ENCODE results near the gene ACE. TPM values are rescaled to one million over a fixed set of nuclear protein-coding genes. Genes with fewer than 3 reads are reported as not detected.

The ACE gene
- total RNA-seq, 4 donors from 2014 or later = 3.0 to 10.2 (median 7.2) TPM

DNA sequence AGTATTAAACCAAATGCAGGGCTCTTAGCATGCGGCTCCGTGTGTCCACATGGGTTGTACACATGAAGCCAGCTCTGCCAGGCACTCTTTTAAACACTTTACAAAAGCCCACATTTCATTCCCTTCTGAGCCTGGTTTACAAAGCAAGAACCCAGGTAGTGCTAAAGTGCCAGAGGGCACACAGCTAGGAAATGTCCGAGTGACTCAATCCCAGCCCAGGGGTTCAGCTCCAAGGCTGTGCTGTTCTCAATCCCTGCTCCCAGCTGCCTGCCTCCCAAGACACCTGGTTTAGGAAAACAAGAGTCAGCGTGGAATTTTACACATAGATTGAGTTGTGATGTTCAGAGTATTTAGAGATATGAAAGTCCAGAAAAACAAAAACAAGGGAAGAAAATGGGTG lies 60.1 kb downstream of the ACE start:
- H3K4me3 ChIP-seq (ENCODE audit: low read depth, poor library complexity, severe bottlenecking) = no peak overlapping the region
- 69 to 77% methylated on average over 4 of the region's 4 CpGs for WGBS, 2 donors
- DNase-seq (ENCODE audit: low spot score in 2 of 2) = no peak
- intact Hi-C loops (cut with DNase I; ENCODE audit: low total_unique reads) = no loop called here
- no peak for TF ChIP-seq POLR2A (IDR thresholded peaks at IDR 0.05)
- TF ChIP-seq, protein P1, sequence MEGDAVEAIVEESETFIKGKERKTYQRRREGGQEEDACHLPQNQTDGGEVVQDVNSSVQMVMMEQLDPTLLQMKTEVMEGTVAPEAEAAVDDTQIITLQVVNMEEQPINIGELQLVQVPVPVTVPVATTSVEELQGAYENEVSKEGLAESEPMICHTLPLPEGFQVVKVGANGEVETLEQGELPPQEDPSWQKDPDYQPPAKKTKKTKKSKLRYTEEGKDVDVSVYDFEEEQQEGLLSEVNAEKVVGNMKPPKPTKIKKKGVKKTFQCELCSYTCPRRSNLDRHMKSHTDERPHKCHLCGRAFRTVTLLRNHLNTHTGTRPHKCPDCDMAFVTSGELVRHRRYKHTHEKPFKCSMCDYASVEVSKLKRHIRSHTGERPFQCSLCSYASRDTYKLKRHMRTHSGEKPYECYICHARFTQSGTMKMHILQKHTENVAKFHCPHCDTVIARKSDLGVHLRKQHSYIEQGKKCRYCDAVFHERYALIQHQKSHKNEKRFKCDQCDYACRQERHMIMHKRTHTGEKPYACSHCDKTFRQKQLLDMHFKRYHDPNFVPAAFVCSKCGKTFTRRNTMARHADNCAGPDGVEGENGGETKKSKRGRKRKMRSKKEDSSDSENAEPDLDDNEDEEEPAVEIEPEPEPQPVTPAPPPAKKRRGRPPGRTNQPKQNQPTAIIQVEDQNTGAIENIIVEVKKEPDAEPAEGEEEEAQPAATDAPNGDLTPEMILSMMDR (IDR thresholded peaks at IDR 0.05) = no peak

DNA sequence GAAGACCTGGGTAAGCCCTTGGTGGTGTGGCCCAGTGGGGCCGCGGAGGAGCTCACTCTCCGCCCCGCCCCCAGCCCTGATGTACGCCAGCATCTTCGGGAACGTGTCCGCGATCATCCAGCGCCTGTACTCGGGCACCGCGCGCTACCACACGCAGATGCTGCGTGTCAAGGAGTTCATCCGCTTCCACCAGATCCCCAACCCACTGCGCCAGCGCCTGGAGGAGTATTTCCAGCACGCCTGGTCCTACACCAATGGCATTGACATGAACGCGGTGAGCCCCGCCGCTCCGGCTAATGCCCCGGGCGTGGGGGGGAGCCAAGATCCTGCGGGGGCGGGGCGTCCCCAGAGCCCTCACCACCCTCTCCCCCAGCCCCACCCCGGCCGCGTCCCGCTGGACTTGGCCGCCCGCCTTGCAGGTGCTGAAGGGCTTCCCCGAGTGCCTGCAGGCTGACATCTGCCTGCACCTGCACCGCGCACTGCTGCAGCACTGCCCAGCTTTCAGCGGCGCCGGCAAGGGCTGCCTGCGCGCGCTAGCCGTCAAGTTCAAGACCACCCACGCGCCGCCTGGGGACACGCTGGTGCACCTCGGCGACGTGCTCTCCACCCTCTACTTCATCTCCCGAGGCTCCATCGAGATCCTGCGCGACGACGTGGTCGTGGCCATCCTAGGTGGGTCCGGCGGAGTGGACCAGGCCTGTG lies 61.3 kb downstream of the ACE start:
- TF ChIP-seq, protein P1 (IDR thresholded peaks at IDR 0.05) = no peak
- TF ChIP-seq POLR2A (IDR thresholded peaks at IDR 0.05) = no peak
- WGBS, 2 donors = 4 to 6% methylated on average over 49 to 53 of the region's 62 CpGs
- DNase-seq (ENCODE audit: low spot score in 2 of 2) = no peak
- H3K4me3 ChIP-seq (ENCODE audit: low read depth, poor library complexity, severe bottlenecking) = no peak overlapping the region
- intact Hi-C loops (cut with DNase I; ENCODE audit: low total_unique reads) = no loop called here

GRCh38 chr17:63538693-63539595 lies 62.1 kb downstream of the ACE start:
- intact Hi-C loops (cut with DNase I; ENCODE audit: low total_unique reads) = no loop called here
- TF ChIP-seq, protein P1 (IDR thresholded peaks at IDR 0.05) = no peak
- TF ChIP-seq POLR2A (IDR thresholded peaks at IDR 0.05) = no peak
- H3K4me3 ChIP-seq (ENCODE audit: low read depth, poor library complexity, severe bottlenecking) = no peak overlapping the region
- no peak for DNase-seq (ENCODE audit: low spot score in 2 of 2)
- WGBS, 2 donors = 66 to 70% methylated on average over 9 of the region's 9 CpGs

DNA sequence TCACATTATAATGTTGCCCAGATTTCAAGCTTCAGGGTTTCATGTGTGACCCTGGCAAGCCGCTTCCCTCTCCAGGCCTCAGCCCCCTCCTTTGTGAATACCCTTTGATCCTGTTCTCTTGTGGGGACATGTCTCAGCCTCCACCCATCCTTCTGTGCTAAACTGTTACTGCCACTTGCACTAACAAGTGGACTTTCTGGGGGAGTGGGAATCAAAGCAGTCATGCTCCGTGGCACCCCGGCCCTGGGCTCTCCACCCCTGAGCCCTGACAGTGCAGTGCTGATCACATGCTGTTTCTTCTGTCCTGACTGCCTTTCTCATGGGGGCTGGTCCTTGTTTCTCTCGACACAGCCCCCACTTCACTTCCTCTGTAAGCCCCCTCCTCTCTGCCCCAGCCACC lies 63.7 kb downstream of the ACE start:
- no peak for TF ChIP-seq POLR2A (IDR thresholded peaks at IDR 0.05)
- TF ChIP-seq, protein P1 (IDR thresholded peaks at IDR 0.05) = no peak
- no peak for DNase-seq (ENCODE audit: low spot score in 2 of 2)
- 63 to 64% methylated on average over 4 of the region's 4 CpGs for WGBS, 2 donors
- no peak overlapping the region for H3K4me3 ChIP-seq (ENCODE audit: low read depth, poor library complexity, severe bottlenecking)
- intact Hi-C loops (cut with DNase I; ENCODE audit: low total_unique reads) = no loop called here

GRCh38 chr17:63542218-63542545 lies 65.3 kb downstream of the ACE start:
- WGBS, 2 donors = 93 to 95% methylated on average over 9 of the region's 9 CpGs
- no peak overlapping the region for H3K4me3 ChIP-seq (ENCODE audit: low read depth, poor library complexity, severe bottlenecking)
- TF ChIP-seq POLR2A (IDR thresholded peaks at IDR 0.05) = no peak
- TF ChIP-seq, protein P1 (IDR thresholded peaks at IDR 0.05) = no peak
- intact Hi-C loops (cut with DNase I; ENCODE audit: low total_unique reads) = no loop called here
- DNase-seq (ENCODE audit: low spot score in 2 of 2) = no peak

Data from lower leg skin (tissue), 4 donors.